Astrocyte of the spinal cord (primary cell): ENCODE data around the gene SH3RF3.

Experiments
- DNase-seq: peaks from one replicate; pipeline ENCODE4 v3.0.0; 2011; ENCODE audit warnings: low read depth, low spot score
- H3K4me3 ChIP-seq: 2 replicates; pipeline ENCODE4 v1.5.1; 2011; ENCODE audit warnings: low read depth, mild to moderate bottlenecking, low read length, moderate library complexity
- CTCF ChIP-seq: IDR thresholded peaks from 2 replicates; pipeline ENCODE4 v1.5.1; 2012; ENCODE audit warnings: low read depth, mild to moderate bottlenecking, low read length, inconsistent platforms
- in situ Hi-C: cut with HindIII; loops from 2 replicates; pipeline ENCODE4 v1.10.0; 2017; ENCODE audit warnings: low sequenced_read_pairs

The SH3RF3 gene

GRCh38 chr2:109266998-109267854, 138.2 kb downstream of the SH3RF3 start:
- TF ChIP-seq CTCF: no peak
- H3K4me3 ChIP-seq: no peak overlapping the region
- DNase-seq: no peak
- in situ Hi-C loops: no loop called here

GRCh38 chr2:109268916-109269315, 139.9 kb downstream of the SH3RF3 start:
- in situ Hi-C loops: no loop called here

GRCh38 chr2:109269706-109270504, 140.9 kb downstream of the SH3RF3 start:
- in situ Hi-C loops: no loop called here
- TF ChIP-seq CTCF: no peak
- no peak overlapping the region for H3K4me3 ChIP-seq
- no peak for DNase-seq

More at GRCh38 chr2:109268916-109269315, 139.9 kb downstream of the SH3RF3 start:
- no peak for TF ChIP-seq CTCF
- DNase-seq: no peak
- H3K4me3 ChIP-seq: no peak overlapping the region

GRCh38 chr2:109270505-109271312, 141.7 kb downstream of the SH3RF3 start:
- in situ Hi-C loops: no loop called here
- H3K4me3 ChIP-seq: no peak overlapping the region
- TF ChIP-seq CTCF: no peak
- DNase-seq: no peak

- no peak for DNase-seq
- TF ChIP-seq CTCF: no peak
- no peak overlapping the region for H3K4me3 ChIP-seq
- in situ Hi-C loops: no loop called here
These were observed 142.9 kb downstream of the SH3RF3 start for GRCh38 chr2:109271920-109272319.

- DNase-seq: no peak
- in situ Hi-C loops: no loop called here
- no peak overlapping the region for H3K4me3 ChIP-seq
- no peak for TF ChIP-seq CTCF
These were observed 143.5 kb downstream of the SH3RF3 start for GRCh38 chr2:109272461-109272860.
